GM19043 (cell line): ENCODE data around the gene GPX8.

Experiments
- ATAC-seq: cut with Tn5 transposase; IDR thresholded peaks from one replicate; pipeline ENCODE4 v1.9.1; 2021; ENCODE audit warnings: low read depth; ENCODE audit not compliant: unreplicated experiment

The GPX8 gene

GRCh38 chr5:55159763-55160492 is at the start of gene GPX8:
Gene GPX8, plus strand, starts transcription at chr5:55160171. Its CDS starts 22 bp downstream, at chr5:55160193.
- ATAC-seq = no peak

GRCh38 chr5:55110217-55110616 is 49.8 kb upstream of the GPX8 start:
- no peak for ATAC-seq

- no peak for ATAC-seq
Measured at GRCh38 chr5:55113327-55113726, 46.6 kb upstream of the GPX8 start.

DNA sequence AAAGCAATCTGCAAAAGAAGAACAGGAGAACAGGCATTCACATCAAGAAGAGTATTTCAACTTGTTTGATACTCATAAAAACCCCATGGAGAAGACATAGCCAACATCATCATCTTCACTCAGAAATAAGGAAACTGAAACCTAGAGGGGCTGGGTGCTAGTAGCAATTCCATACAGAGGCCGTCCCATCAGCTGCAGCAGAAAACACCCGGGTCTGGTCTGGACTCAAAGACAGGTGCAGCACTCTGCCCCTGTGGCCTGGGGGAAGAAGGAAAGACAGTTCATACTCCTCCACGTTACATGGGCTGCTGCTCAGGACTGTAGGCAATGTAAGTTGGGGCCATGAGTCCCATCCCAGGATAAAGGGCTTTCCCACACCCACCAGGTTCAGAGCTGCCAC is 45.9 kb upstream of the GPX8 start:
- ATAC-seq = no peak

- ATAC-seq = no peak
Measured at GRCh38 chr5:55123365-55123764, 36.6 kb upstream of the GPX8 start.

- no peak for ATAC-seq
Measured at GRCh38 chr5:55134053-55134722, 25.8 kb upstream of the GPX8 start.

DNA sequence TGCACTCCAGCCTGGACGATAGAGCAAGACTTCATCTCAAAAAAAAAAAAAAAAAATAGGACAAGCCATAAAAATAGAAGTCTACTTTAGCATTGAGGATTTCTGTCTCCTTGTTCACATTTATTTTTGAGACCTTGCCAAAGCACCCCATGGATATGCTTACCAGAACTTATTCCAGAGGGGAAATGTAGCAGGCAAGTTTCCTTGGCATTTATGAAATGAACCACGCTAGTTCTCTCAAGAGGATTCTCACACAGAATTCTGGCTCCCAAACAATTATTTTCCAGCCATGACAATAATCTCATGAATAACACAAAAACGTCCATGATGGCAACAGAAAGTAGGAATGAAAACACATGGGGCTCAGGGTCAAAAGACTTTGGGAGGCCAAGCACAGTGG is 23.4 kb upstream of the GPX8 start:
- ATAC-seq = no peak

DNA sequence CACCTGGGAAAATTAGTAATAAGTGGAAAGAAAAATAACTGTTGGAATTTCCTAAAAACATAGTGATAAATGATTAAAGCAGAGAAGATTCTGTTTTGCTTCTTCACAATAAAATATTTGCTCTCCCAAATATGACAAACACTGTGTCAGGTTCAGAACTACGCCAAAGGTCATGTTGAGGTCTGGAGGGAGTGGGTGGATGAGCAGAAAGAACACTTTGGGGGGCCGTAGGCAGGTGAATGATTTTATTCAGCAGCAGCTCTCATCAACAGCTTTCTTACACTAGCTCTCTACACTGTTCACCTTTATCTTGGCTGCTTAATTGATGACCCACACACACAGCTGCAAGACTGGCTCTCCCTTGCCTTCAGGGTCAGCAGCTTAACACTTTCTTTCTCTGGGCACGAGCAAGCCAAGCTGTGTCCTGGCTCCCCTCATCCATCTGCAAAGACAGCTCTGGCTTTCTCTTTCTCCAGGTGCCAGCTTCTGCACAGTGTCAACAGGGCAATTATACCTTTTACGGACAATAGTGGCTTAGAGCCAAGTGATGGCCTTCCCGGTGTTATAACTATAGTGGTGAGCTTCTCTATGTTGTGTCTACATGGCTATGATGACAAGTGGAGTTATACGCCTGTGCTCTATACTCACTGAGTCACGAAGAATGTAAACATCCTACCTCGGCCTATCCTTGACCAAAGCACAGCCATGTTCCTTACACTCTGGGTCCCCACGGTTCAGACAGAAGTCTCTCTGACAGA is 18.9 kb upstream of the GPX8 start:
- ATAC-seq = no peak

DNA sequence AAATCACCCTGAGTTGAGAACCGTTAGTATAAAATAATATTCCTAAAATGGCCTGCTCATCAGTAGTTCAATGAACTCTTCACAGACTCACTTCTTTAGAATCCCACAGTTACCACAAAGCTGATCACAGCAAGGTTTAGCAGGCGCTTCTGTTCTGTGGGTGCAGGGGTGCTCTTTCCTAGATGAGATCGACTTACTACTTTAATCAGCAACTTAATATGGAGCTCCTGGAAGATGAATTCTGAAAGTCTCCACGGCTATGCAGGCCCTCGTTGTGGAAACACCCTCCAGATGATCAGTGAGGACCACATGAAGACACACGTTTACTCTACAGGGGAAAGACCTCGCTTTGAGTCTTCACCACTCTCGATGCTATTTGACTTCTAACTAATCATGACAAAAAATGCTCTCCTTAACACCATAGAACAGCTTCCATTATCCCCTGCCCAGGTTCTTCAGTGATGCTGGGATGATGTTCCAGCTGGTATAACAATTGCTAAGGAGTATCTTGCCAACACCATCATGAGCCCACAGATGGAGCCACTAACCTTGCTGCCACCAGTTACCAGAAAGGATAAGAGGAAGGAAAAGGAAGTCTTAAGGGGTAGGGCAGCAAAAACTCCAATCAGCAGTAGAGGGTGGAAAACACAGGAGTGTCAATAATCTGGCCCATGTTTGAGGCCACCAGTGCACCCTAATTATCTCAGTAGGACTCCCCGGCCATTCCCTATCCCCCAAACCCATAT is 17.9 kb upstream of the GPX8 start:
- ATAC-seq = no peak

DNA sequence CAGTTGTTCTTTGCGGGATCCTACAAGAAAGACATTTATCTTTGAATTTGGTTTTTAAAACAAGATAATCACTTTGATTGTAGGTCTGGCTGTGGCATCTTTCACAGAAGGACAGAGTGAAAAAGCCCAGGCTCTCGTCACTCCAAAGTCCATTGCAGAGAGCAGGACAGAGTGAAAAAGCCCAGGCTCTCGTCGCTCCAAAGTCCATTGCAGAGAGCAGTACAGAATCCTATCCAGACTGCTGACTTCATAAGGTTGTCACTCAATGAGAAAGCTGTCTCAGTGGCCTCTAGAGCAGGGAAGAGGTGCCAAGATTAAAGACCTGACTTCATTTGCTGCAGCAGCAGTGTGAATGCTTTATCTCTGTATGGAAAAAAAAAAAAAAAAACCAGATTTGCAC is 16.3 kb upstream of the GPX8 start:
- no peak for ATAC-seq

DNA sequence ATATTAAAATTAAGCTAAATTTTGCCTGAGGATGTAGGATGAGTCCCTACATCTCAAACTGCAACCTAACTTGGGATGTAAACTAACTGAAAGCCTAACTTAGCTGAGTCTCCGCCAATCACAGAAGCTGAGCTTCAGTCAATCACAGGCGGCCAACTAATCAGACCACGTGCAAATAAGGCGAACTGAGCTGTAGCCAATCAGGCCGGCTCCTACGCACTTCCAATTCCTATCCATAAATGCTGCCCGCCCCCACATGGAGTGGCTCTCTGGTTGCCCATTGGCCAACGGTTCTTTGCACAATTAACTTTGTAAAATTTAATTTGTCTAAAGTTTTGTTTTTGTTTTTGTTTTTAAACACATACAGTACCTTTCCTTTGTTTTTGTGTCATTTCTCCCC is 13.9 kb upstream of the GPX8 start:
- ATAC-seq = no peak

GRCh38 chr5:55146543-55147151 is 13.3 kb upstream of the GPX8 start:
- peak; percentile 89 for ATAC-seq

DNA sequence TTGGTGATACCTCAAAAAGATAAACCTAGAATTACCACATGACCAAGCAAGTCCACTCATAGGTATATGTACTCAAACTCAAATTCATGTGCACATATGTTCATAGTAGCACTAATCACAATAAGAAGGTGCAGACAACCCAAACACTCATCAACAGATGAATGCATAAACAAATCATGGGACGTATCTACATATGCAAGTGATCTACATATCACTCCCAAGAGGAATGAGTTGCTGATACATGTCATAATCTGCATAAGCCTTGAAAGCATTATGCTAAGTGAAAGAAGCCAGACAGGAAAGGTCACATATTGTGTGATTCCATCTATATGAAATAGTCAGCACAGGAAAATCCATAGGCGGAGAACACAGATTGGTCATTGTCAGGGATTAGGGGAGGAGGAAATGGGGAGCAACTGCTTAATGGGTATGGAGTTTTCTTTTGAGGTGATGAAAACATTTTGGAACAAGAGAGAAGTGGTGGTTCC is 10.6 kb upstream of the GPX8 start:
- ATAC-seq = no peak

- ATAC-seq = no peak
Measured at GRCh38 chr5:55151923-55152842, 7.8 kb upstream of the GPX8 start.

DNA sequence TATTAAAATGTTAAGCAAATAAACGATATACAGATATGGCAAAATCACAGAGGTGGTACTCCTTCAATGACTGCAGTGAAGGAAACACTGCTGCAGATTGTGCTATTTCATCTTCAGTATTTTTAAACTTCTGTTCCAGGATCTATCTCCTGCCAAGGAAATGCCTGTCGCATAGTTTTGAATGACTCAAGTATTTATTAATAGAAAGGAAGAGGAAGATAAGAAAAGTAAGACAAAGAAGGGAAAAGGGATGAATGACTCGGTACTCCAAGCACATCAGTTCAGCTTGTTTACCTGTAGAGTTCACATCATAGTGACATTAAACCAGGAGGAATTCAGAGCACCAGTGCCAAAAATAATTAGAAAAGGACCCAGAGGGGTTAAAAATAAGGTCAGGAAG is 5.1 kb upstream of the GPX8 start:
- ATAC-seq = no peak

GRCh38 chr5:55160493-55161209 is 680 bp downstream of the GPX8 start:
- no peak for ATAC-seq

- ATAC-seq = no peak
Measured at GRCh38 chr5:55162666-55163065, 2.7 kb downstream of the GPX8 start.

GRCh38 chr5:55171471-55171870 is 11.5 kb downstream of the GPX8 start:
- no peak for ATAC-seq
